GM19240 (cell line): Measurements from ENCODE around the gene SDF4.

Experiments used
- DNase-seq: peaks from one replicate; pipeline ENCODE4 v3.0.0; 2011; ENCODE audit warnings: low spot score; ENCODE audit not compliant: insufficient read length

The SDF4 gene

GRCh38 chr1:1229770-1230169, 2.0 kb downstream of the SDF4 start:
- no peak for DNase-seq

DNA sequence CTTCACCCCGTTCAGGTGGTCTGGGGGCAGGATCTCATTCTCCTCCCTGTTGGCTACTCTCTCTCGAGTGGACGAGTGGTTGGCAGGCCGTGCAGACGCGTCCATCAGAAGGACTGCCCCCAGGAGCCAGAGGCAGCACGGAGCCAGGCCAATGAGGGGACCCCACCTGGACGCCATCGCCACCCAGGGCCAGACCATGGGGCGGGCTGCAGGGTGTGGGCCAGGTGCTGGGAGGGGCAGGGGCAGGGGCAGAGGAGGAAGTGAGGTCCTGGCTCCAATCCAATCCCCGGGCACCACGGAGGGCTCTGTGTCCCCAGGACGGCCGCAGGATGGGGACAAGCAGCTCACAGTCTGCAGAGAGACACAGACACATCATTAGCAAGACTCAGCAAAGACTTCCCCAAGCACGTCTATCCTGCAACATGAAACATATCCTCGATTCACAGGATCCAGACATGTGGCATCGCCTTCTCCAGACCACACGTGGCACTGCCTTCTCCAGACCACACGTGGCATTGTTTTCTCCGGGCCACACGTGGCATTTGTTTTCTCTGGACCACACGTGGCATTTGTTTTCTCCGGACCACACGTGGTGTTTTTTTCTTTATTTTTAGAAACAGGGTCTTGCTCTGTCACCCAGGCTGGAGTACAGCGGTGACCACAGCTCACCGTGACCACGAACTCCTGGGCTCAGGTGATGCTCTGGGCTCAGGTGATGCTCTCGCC, 3.0 kb downstream of the SDF4 start:
- no peak for DNase-seq

- DNase-seq = no peak
Measured at GRCh38 chr1:1228187-1228586, 3.6 kb downstream of the SDF4 start.

- no peak for DNase-seq
Measured at GRCh38 chr1:1227386-1227785, 4.4 kb downstream of the SDF4 start.

DNA sequence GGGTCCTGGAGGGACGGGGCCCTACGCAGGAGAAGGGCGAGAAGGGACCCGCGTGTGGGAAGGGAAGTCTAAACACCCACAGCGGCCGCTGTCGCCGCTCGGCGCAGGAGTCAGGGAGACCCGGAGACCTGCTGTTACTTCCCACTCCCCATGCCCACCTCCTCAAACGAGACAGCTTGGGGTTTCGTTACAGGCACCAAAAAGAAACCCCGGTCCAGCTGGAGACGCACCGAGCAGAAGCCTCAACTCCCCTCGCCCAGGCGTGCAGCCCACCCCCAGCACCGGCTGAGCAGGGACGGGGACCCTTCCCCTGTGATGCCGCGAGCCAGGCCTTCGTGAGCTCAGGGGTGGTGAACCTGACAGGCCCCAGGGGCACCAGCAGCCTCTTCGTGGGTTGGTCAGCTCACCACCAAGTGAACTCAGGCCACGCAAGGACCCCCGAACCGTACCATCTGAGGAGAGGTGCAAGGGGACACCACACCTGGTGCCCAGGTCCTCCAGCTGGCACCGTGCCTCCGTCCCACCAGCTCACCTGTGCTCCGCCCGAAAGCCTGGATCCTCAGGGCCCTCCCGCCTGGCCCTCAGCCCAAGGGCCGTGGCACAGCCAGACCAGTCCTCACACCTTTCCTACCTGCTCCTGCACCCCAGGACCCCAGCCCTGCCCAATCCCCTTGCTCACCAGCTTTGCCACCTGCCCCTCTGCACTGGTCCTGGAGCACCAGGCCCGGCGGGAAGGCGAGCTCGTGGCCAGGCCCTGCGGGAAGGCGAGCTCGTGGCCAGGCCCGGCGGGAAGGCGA, 5.0 kb downstream of the SDF4 start:
- no peak for DNase-seq

GRCh38 chr1:1225913-1226312, 5.9 kb downstream of the SDF4 start:
- DNase-seq = no peak

DNA sequence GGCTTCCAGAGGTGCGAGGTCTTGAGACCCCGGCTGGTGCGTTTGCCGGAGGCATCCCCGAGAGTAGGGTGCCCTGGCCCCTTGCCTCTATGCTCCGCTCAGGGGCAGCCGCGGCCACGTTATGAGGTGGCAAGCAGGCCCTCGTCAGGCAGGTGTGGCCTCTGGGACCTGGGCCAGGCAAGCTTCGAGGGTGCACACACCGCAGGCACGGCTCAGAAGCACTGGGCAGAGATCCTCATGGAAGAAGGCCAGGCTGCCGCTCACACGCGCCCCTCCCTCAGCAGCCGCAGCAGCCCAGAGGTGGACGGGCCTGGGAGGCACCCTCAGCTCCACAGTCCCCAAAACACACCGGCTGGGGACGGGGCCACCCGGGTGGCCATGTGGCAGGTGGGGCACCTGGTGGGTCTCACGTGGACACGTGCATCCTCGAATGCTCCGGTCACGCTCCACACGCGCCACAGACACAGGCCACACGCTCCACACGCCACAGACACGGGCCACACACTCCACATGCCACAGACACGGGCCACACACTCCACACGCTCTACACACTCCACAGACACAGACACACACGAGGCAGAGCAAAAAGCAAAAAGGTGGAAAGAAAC, 6.5 kb downstream of the SDF4 start:
- DNase-seq = no peak

GRCh38 chr1:1223891-1224290, 7.9 kb downstream of the SDF4 start:
- DNase-seq = no peak

DNA sequence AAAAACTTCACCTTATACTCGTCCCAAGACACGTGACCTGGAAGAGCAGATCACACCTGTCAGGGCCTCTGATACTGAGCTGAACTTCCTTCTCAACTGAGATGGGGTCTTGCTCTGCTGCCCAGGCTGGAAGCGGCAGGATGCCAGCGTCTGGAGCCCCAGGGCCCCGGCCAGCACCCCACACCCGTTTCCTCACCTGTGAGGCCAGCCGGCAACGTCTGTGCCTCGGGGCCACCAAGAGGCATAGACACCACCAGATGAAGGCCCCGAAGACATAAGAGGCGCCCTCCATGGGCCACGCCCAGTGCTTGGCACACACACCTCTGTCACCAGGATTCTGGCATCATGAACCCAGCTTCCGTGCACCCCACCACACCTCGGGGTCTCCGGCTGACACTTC, 8.5 kb downstream of the SDF4 start:
- no peak for DNase-seq

- DNase-seq = no peak
Measured at GRCh38 chr1:1222575-1223225, 9.1 kb downstream of the SDF4 start.

DNA sequence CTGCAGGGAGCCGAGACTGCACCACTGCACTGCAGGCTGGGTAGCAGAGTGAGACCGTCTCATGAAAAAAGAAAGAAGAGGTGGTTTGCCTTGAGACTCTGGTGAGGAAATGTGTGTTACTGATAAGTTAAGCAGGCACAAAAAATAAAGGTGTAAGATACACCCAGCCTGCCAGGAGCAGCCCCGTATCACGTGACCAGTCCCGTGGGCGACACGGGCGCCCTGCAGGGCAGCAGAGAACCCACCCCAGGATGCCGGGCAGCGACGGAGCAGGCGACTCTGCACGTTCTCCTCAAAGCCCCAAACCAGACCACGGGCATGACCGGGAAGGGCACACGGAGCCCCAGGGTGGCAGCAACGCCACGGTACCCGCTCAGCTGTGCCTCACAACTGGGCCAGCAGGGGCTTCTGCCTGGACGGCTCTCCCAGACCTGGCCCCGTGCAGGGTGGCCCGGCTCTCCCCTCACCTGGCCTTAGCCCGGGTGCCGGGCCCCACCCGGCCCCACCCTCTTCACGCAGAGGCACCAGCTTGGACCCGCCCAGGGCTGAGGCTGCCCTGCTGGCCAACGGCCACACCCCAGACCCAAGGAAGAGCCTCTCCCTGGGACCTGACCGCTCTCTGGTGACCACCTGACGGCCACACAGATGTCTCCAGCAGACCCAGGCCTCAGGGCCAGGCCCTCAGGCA, 9.8 kb downstream of the SDF4 start:
- DNase-seq = no peak

DNA sequence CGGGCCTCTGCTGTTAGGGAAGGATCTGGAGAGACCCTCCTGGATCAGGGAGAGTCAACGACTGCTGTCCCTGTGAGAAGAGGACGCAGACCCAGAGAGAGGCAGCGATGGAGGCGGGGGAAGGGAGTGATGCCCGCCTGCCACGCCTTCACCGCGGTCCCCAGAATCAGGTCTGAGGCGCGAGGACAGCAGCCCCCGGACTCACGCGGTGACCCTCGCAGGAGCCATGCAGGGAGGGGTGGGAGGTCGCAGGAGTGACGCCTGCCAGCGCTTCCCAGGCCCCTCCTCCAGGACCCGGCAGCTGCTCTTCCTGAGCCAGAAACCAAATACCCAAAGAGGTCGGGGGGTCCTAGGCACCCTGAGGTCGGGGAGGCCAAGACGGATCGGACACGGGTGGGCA, 11.6 kb downstream of the SDF4 start:
- DNase-seq = no peak

GRCh38 chr1:1219341-1219740, 12.5 kb downstream of the SDF4 start:
- no peak for DNase-seq

DNA sequence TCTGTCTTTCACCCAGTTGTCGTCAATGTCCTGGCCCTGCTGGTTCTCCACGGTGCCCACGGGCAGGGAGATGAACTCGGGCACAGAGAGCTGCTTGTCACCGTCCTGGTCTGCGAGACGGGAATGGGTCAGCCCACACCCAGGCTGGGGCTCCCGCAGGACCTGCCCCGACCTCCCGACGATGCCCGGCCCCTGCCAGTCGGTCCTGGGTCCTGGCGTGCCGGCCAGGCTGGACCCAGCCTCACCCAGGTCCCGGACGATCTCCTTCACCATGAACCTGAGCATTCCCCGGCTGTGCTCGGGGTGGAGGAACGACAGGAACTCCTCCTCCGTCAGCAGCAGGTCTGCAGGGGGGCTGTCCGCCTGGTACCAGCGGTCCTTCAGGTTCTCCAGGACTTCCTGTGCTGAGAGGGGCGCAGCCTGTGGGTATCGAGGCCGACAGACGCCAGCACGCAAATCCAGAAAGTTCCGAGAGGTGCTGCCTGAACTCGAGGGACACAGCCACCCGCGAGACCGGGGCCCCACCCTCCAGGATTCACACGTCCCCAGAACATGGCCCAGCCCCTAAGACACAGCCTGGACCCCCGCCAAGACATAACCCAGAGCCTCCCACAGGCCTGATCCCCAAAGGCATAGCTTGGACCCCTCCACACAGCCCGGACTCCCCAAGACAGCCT, 13.1 kb downstream of the SDF4 start:
- DNase-seq = no peak

- DNase-seq = no peak
Measured at GRCh38 chr1:1217621-1218523, 13.9 kb downstream of the SDF4 start.

GRCh38 chr1:1216770-1217620, 14.8 kb downstream of the SDF4 start:
- DNase-seq = no peak

DNA sequence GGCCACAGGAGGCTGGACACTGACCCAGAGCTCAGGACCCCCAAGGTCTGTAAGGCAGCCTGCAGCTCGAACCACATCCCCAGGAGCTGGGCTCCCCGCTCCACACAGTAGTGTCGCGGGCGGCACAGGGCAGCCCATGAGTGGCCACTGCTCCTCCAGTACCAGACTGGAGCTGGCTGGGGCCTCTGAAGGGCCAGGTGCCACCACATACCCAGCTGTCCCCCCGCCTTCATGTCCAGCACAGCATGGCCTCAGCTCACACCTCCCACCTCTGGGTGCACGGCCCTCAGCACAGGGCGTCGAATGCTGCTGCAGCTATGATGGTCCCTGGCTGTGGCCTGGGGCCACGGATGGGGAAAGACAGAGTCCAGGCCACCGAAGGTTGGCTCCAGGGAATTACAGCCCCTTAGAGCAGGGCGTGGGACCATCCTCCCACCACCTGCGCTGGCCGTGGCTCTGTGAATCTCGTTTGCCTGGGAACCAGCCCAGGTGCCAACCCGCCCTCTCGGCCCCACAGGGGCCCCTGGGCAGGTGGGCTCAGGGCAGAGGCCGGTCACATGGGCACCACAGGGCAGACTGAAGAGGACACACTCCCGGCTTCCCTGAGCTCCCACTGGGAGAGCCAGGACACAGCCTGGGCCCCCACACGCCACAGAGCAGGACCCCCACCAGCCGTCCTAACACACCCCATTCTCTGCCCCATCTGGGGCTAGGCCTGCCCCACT, 15.8 kb downstream of the SDF4 start:
- DNase-seq = no peak

- no peak for DNase-seq
Measured at GRCh38 chr1:1215080-1215676, 16.6 kb downstream of the SDF4 start.
